ENCODE results near the gene MMP13. TPM values are rescaled to one million over a fixed set of nuclear protein-coding genes. Genes with fewer than 3 reads are reported as not detected.

MMP13 gene
- total RNA-seq, 4 donors from 2014 or later: not detected

- intact Hi-C loops (cut with DNase I; ENCODE audit: low total_unique reads) (no loop called here), in situ Hi-C loops (cut with MboI; ENCODE audit: low sequenced_read_pairs in 4 of 4) (no loop called here)
- Histone ChIP-seq H3K4me3 (no peak overlapping the region), H3K27me3 (no peaks in the 10 kb centered on the region), H3K27ac (no peak overlapping the region), H3K9me3 (no peaks in the 10 kb centered on the region), H3K4me1 (no peaks in the 10 kb centered on the region), H3K36me3 (no peaks in the 10 kb centered on the region)
- DNase-seq: no peak
- no peak for ATAC-seq
- TF ChIP-seq POLR2A (IDR thresholded peaks at IDR 0.05) (no peak), CTCF (IDR thresholded peaks at IDR 0.05 in 4 of 5, conservative IDR thresholded peaks at IDR 0.05 in 1 of 5) (no peak)
Measured at GRCh38 chr11:102920118-102920684, 35.3 kb downstream of the MMP13 start.

DNA sequence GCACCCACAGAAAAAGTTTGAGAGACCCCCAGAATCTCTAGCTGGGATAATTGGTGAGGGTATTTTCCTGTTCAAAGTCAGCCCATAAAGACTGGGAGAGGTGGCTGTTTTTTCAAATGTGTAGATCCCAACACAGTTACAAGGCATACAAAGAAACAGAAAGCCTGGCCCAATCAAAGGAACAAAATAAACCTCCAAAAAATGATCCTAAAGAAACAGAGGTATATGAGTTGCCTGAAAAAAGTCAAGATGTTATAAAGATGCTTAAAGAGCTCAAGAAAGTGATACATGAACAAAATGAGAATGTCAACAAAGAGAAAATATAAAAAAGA is 40.5 kb downstream of the MMP13 start:
- Histone ChIP-seq H3K36me3 (no peaks in the 10 kb centered on the region), H3K4me3 (no peak overlapping the region), H3K4me1 (no peaks in the 10 kb centered on the region), H3K9me3 (no peaks in the 10 kb centered on the region), H3K27me3 (no peaks in the 10 kb centered on the region), H3K27ac (no peak overlapping the region)
- intact Hi-C loops (cut with DNase I; ENCODE audit: low total_unique reads): no loop called here
- ATAC-seq (no peak), DNase-seq (no peak)
- in situ Hi-C loops (cut with MboI; ENCODE audit: low sequenced_read_pairs in 4 of 4): no loop called here
- no peak for TF ChIP-seq CTCF (IDR thresholded peaks at IDR 0.05 in 4 of 5, conservative IDR thresholded peaks at IDR 0.05 in 1 of 5)
- no peak for TF ChIP-seq POLR2A (IDR thresholded peaks at IDR 0.05)

GRCh38 chr11:102914238-102915043 is 41.1 kb downstream of the MMP13 start:
- no peaks in the 10 kb centered on the region for H3K27me3 ChIP-seq

DNA sequence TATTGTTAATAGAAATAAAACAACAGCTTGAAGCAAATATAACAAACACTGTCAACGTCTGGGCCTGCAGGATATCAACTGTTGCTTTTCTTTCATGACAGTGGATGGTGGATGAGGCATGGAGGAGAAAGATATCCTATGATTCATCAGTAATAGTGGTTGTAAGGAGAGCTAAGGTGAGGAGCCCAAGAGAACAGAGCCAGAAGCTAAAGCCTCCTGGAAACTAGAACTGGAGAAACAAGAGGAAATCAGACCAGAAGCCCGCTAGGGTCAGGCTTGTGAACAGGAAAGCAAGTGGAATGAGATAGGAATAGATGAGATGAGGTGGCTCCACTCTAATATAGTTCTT is 43.1 kb downstream of the MMP13 start:
- H3K27me3 ChIP-seq: no peaks in the 10 kb centered on the region
- H3K9me3 ChIP-seq: no peaks in the 10 kb centered on the region
- no peak for TF ChIP-seq CTCF (IDR thresholded peaks at IDR 0.05 in 4 of 5, conservative IDR thresholded peaks at IDR 0.05 in 1 of 5)
- no peak for TF ChIP-seq POLR2A (IDR thresholded peaks at IDR 0.05)
- no peak for DNase-seq
- in situ Hi-C loops (cut with MboI; ENCODE audit: low sequenced_read_pairs in 4 of 4): no loop called here
- no peak for ATAC-seq
- no peaks in the 10 kb centered on the region for H3K36me3 ChIP-seq
- intact Hi-C loops (cut with DNase I; ENCODE audit: low total_unique reads): no loop called here
- no peaks in the 10 kb centered on the region for H3K4me1 ChIP-seq
- no peak overlapping the region for H3K4me3 ChIP-seq
- H3K27ac ChIP-seq: no peak overlapping the region

More at GRCh38 chr11:102914238-102915043, 41.1 kb downstream of the MMP13 start:
- Histone ChIP-seq H3K9me3 (no peaks in the 10 kb centered on the region), H3K4me1 (no peaks in the 10 kb centered on the region), H3K27ac (no peak overlapping the region), H3K36me3 (no peaks in the 10 kb centered on the region), H3K4me3 (no peak overlapping the region)
- ATAC-seq (peak; percentile 21 to 30), DNase-seq (no peak)
- in situ Hi-C loops (cut with MboI; ENCODE audit: low sequenced_read_pairs in 4 of 4) (no loop called here), intact Hi-C loops (cut with DNase I; ENCODE audit: low total_unique reads) (no loop called here)
- TF ChIP-seq CTCF (IDR thresholded peaks at IDR 0.05 in 4 of 5, conservative IDR thresholded peaks at IDR 0.05 in 1 of 5) (peak in 1 of 5 experiments; percentile 11), POLR2A (IDR thresholded peaks at IDR 0.05) (no peak)

All from gastrocnemius medialis (tissue), 4 donors.